Skin epidermis (tissue), 12 donors: ENCODE measurements around the gene KICS2.
"Not testable (repeated sequence)": the region's sequence is repeated elsewhere in the genome, so short reads cannot be mapped to it uniquely, and the experiment has no call there.

ENCODE experiments used
- H3K27ac ChIP-seq, 21 experiments: fragments of 200-600 bp; sonication (generic) in 11 of 21; one replicate each; pipeline ENCODE4 v1.5.0; 2020; ENCODE audit warnings: mild to moderate bottlenecking in 3 of 21, inconsistent platforms in 2 of 21, moderate library complexity in 2 of 21
- H3K4me3 ChIP-seq, 7 experiments: fragments of 200-600 bp; sonication (generic) in 2 of 7; one replicate each; pipeline ENCODE4 v1.5.0; 2020; ENCODE audit warnings: inconsistent platforms in 2 of 7, mild to moderate bottlenecking in 2 of 7, moderate library complexity in 1 of 7

The KICS2 gene

GRCh38 chr12:64219145-64219544 lies 3.0 kb downstream of the KICS2 start:
- Histone ChIP-seq H3K27ac (peak overlapping the region in 2 of 21 experiments; percentile 3), H3K4me3 (no peak overlapping the region)

GRCh38 chr12:64218597-64218996 lies 3.5 kb downstream of the KICS2 start:
- Histone ChIP-seq H3K27ac (peak overlapping the region in 2 of 21 experiments; percentile 3), H3K4me3 (no peak overlapping the region)

- not testable (repeated sequence) for H3K4me3 ChIP-seq, H3K27ac ChIP-seq
These were observed 4.5 kb downstream of the KICS2 start for GRCh38 chr12:64217643-64218042.

- Histone ChIP-seq H3K4me3 (no peak overlapping the region), H3K27ac (no peak overlapping the region)
These were observed 5.9 kb downstream of the KICS2 start for GRCh38 chr12:64216239-64216638.

- no peak overlapping the region for H3K4me3 ChIP-seq
- H3K27ac ChIP-seq: no peak overlapping the region
These were observed 9.9 kb downstream of the KICS2 start for GRCh38 chr12:64212119-64212746.

GRCh38 chr12:64207453-64207852 lies 14.6 kb downstream of the KICS2 start:
- no peak overlapping the region for H3K27ac ChIP-seq
- no peak overlapping the region for H3K4me3 ChIP-seq

GRCh38 chr12:64205542-64205941 lies 16.6 kb downstream of the KICS2 start:
- no peak overlapping the region for H3K4me3 ChIP-seq
- H3K27ac ChIP-seq: no peak overlapping the region

GRCh38 chr12:64203775-64204174 lies 18.3 kb downstream of the KICS2 start:
- no peak overlapping the region for H3K27ac ChIP-seq
- H3K4me3 ChIP-seq: no peak overlapping the region

- Histone ChIP-seq H3K27ac (no peak overlapping the region), H3K4me3 (no peak overlapping the region)
These were observed 19.1 kb downstream of the KICS2 start for GRCh38 chr12:64203036-64203435.

- not testable (repeated sequence) for H3K4me3 ChIP-seq, H3K27ac ChIP-seq
These were observed 26.3 kb downstream of the KICS2 start for GRCh38 chr12:64195841-64196240.

- Histone ChIP-seq H3K4me3 (no peak overlapping the region), H3K27ac (no peak overlapping the region)
These were observed 27.6 kb downstream of the KICS2 start for GRCh38 chr12:64194333-64195149.

- H3K4me3 ChIP-seq: no peak overlapping the region
- H3K27ac ChIP-seq: no peak overlapping the region
These were observed 28.2 kb downstream of the KICS2 start for GRCh38 chr12:64193931-64194330.

GRCh38 chr12:64192644-64193444 lies 29.3 kb downstream of the KICS2 start:
- H3K27ac ChIP-seq: no peak overlapping the region

GRCh38 chr12:64190140-64190539 lies 32.0 kb downstream of the KICS2 start:
- Histone ChIP-seq H3K4me3 (no peak overlapping the region), H3K27ac (no peak overlapping the region)

More at GRCh38 chr12:64192644-64193444, 29.3 kb downstream of the KICS2 start:
- H3K4me3 ChIP-seq: no peak overlapping the region

GRCh38 chr12:64189530-64189929 lies 32.6 kb downstream of the KICS2 start:
- Histone ChIP-seq H3K27ac (no peak overlapping the region), H3K4me3 (no peak overlapping the region)

- Histone ChIP-seq H3K4me3 (no peak overlapping the region), H3K27ac (no peak overlapping the region)
These were observed 34.3 kb downstream of the KICS2 start for GRCh38 chr12:64187794-64188193.

- Histone ChIP-seq H3K27ac (peak overlapping the region in 7 of 21 experiments; percentile 3 to 63 (median 25)), H3K4me3 (no peak overlapping the region)
These were observed 34.7 kb downstream of the KICS2 start for GRCh38 chr12:64187370-64187769.

GRCh38 chr12:64186789-64187188 lies 35.3 kb downstream of the KICS2 start:
- Histone ChIP-seq H3K4me3 (no peak overlapping the region), H3K27ac (peak overlapping the region in 6 of 21 experiments; percentile 3 to 63 (median 38))

- Histone ChIP-seq H3K4me3 (no peak overlapping the region), H3K27ac (no peak overlapping the region)
These were observed 37.9 kb downstream of the KICS2 start for GRCh38 chr12:64184216-64184615.
